DMS79 (cell line): ENCODE data around the gene CDKN2A.
"Not testable (repeated sequence)": the region's sequence is repeated elsewhere in the genome, so short reads cannot be mapped to it uniquely, and the experiment has no call there.

Experiments used
- DNase-seq: peaks from one replicate; lab custom pipeline; 2025; lab: John Stamatoyannopoulos, UW

The CDKN2A gene

DNA sequence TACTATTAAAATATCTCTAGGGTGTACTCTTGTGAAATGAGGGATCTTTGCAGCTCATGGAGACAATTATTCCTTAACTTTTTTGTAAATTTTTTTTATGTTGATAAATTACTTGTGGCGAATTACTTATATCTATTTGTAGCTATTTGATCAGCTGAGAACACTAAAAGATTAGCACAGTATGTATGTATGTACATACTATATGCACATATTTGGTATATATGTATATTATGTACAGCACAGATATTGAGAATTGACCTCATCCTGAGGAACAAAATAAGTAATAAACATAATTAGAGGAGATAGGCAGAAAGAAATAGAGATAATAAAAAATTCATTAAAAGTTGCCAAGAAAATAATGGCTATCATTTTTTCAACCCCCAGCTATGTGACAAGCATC, 11.8 kb downstream of the CDKN2A start:
- DNase-seq = no peak

DNA sequence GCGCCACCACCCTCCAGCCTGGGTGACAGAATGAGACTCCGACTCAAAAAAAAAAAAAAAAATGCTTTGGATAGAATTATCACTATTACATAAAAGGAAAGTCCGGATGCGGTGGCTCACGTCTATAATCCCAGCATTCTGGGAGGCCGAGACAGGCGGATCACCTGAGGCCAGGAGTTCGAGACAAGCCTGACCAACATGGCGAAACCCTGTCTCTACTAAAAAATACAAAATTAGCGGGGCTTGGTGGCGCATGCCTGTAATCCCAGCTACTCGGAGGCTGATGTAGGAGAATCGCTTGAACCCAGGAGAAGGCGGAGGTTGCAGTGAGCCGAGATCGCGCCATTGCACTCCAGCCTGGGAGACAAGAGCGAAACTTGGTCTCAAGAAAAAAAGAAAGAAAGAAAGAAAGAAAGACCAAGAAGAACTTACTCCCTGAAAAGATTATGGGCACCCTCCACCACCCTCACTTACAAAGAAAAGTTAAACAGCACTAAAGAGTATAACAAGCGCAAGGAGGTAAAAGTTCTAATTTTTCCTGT, 17.8 kb downstream of the CDKN2A start:
- no peak for DNase-seq

DNA sequence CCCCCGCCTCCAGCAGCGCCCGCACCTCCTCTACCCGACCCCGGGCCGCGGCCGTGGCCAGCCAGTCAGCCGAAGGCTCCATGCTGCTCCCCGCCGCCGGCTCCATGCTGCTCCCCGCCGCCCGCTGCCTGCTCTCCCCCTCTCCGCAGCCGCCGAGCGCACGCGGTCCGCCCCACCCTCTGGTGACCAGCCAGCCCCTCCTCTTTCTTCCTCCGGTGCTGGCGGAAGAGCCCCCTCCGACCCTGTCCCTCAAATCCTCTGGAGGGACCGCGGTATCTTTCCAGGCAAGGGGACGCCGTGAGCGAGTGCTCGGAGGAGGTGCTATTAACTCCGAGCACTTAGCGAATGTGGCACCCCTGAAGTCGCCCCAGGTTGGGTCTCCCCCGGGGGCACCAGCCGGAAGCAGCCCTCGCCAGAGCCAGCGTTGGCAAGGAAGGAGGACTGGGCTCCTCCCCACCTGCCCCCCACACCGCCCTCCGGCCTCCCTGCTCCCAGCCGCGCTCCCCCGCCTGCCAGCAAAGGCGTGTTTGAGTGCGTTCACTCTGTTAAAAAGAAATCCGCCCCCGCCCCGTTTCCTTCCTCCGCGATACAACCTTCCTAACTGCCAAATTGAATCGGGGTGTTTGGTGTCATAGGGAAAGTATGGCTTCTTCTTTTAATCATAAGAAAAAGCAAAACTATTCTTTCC, 19.3 kb downstream of the CDKN2A start:
- DNase-seq = peak; percentile 93

DNA sequence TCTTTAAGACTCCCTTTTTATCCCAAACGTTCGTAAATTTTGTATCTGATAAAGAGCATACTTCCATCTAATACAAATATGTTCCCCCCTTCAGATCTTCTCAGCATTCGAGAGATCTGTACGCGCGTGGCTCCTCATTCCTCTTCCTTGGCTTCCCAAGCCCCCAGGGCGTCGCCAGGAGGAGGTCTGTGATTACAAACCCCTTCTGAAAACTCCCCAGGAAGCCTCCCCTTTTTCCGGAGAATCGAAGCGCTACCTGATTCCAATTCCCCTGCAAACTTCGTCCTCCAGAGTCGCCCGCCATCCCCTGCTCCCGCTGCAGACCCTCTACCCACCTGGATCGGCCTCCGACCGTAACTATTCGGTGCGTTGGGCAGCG, 19.9 kb downstream of the CDKN2A start:
- DNase-seq = peak; percentile 39

DNA sequence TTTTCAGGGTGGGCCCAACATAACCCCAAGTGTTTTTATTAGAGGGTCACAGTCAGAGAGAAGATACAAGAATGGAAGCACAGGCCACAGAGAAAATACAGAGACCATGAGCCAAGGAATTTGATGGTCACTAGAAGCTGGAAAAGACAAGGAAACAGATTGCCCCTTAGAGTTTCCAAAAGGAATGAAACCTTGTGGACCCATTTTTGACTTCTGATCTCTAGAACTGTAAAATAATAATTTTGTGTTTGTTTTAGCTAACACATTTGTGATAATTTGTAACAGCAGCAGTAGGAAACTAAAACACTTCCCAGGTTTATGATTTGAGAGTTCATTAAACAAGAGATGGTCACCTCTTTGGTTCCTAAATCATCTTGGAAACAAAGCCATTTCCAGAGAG, 21.8 kb downstream of the CDKN2A start:
- DNase-seq = no peak

DNA sequence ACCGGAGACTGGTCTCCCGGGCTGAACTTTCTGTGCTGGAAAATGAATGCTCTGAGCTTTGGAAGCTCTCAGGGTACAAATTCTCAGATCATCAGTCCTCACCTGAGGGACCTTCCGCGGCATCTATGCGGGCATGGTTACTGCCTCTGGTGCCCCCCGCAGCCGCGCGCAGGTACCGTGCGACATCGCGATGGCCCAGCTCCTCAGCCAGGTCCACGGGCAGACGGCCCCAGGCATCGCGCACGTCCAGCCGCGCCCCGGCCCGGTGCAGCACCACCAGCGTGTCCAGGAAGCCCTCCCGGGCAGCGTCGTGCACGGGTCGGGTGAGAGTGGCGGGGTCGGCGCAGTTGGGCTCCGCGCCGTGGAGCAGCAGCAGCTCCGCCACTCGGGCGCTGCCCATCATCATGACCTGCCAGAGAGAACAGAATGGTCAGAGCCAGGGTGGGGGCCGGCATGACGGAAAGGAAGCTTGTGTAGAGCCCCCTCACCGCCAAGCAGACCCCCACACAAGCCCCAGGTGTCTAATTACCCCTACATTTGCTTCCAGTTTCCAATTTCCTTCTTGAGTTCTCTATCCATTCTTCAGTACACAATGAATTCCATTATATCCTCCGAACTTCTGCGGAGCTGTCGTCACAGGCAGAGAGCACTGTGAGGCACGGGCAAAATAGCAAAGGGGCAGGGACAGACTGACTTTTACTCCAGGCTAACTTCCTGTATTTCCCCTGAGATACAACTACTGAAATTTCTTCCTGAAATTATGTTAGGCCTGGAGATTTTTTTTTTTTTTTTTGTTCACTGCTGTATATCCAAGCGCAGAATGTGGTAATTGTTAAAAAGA, 23.2 kb downstream of the CDKN2A start:
- no peak for DNase-seq

DNA sequence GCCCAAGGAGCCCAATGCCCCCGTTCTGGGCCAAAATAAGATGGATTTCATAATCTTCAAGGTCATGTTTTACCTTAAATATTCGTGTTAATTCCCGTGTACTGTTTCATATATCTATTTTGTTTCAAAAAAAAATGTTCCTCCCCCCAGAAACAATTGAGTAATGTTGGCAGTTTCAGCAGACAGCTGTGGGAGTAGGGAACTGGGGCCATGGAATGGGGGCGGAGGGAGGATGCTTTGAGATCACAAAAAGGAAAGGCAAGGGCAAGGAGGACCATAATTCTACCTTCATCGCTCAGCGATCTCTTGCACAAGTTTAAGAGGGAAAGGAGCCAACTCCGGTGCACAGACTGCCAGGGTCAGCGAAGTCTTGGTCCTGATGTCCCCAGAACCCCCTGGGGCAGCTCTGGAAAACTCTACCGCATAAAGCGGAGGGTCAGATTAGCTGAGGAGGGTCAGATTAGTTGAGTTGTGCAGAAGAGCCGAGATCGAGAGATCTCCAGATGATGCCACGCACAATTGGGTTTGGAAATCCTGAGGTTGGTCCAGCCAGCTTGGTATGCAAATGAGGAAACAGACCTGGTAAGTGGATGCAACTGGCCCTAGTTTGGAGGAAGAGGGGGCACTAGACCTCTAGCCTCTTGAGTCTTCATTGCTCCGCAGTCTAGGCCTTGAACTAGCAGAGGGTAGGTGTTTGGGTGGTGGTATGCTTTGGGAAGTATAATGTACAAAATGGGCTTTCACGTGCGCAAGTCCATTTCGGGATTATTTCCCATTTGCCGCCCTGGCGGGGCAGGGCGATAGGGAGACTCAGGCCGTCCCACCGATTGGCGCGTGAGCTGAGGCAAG, 24.0 kb downstream of the CDKN2A start:
- no peak for DNase-seq

DNA sequence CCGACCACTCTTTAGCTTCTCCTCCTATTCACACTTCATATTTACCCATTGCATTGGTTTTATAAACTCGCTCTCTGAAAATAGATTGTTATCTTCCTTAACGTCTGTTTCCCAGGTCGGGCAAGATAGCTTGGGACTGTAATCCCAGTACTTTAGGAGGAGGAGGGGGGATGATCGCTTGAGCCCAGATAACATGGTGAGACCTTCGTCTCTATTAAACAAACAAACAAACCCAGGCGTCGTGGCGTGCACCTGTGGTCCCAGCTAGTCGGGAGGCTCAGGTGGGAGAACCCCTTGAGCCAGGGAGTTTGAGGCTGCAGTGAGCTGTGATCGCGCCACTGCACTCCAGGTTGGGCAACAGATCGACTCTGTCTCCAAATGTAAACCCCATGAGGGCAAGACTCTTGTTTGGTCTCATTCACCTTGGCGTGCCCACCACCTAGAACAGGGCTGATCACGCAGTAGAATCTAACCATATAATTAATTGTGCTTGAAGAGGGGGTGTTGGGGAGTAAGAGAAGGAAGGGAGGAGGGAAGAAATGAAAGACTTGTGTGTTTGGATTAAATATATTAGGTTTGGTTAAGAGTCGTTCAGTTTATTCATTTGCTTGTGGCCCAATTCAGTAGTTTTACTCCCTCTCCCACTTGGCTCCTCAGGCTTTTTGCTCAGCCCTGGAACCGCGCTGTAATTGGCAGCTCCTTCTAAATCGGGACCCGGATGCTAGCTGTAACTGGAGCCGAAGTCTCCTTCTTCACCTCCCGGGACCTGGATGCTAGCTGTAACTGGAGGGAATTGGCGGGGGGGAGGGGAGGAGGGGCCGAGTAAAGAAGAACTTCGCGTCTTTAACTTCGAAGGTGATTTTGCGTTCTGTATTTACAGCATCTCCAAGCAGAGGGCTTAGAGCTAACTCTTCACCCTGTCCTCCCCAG, 24.9 kb downstream of the CDKN2A start:
- DNase-seq = no peak

DNA sequence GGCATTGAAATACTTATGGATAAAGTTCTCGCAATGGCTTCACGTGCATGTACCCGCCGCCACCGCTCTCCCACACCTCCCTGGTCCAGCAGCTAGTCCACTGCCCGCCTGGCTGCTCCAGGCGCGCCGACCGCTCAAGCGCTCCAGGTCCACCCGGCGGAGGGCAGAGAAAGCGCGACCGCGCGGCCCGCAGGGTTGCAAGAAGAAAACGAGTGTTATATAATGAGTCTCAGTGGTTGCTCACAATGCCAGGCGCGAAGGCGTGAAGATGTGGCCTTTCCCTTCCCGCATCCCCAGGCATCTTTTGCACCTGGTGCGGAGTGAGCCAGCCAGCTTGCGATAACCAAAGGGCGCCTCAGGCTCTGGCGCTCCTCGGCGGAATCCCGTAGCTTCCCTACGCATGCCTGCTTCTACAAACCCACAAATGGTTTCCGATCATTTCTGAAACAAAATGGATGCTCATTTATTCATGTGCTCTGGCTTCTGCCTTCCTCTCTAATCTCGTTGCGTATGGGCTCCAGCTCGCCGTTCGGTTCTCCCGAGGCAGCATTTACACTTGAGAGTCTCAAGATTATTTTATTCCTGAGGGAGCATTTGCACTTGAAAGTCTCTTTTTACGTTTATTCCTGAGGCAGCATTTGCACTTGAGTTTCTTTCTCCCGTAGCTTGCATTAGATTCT, 25.7 kb downstream of the CDKN2A start:
- no peak for DNase-seq

DNA sequence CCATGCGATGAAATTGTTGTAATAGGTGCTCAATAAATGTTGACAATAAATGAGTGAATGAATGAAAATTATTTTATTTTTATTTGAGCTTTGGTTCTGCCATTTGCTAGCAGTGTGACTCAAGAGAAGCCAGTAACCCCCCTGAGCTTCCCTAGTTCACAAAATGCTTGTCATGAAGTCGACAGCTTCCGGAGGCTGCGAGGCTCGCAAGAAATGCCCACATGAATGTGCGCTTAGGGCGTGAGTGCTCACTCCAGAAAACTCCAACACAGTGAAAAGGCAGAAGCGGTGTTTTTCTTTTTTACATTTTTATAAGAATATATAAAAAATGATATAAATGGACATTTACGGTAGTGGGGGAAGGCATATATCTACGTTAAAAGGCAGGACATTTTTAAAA, 26.5 kb downstream of the CDKN2A start:
- DNase-seq = no peak

DNA sequence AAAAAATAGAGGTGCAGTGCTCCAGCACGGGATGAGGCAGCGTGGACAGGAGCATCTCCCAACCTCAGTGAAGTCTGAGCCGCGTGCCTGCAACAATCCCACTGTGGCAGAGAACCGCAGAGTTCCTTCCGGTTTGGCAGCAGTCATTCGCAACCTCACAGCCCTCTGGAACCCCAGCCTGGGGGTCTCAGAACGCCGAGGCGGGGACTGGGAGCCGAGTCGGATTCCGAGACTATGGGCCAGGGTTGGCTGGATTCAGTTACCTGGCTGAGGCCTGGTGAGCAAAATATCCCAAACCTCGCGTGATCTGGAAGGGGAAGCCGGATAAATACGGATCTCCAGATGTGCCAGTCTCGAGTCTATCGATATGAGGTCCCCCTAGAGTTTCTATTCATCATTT, 27.0 kb downstream of the CDKN2A start:
- DNase-seq = no peak

DNA sequence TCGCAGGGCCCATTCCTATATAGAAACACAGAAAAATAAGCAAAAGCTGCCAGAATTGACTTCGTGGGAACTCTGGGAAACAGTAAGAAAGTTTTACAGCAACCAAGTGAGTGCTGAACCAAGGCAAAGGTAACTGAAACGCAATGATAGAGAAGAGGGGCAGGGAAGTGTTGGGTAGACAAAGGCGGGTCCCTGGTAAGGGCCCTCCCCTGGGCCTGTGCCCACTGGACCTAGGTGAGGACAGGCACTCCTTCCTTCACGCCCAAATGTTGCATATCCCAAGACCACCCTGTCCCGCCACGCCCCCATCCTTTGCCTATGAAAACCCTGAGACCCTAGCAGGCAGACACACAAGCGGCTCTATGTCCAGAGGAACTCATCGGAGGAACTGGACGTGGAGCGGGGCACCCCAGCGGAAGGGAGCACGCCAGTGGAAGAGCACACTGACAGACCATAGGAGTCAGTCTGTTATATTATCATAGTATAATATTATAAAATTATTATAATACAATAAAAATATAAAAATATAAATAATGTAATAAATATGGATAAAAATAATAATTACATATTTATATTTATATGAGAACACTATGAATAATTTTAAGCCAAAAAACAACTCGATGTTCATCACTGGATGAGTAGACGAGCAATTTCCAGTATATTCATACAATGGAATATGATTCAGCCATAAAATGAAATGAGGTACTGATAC, 27.9 kb downstream of the CDKN2A start:
- no peak for DNase-seq

DNA sequence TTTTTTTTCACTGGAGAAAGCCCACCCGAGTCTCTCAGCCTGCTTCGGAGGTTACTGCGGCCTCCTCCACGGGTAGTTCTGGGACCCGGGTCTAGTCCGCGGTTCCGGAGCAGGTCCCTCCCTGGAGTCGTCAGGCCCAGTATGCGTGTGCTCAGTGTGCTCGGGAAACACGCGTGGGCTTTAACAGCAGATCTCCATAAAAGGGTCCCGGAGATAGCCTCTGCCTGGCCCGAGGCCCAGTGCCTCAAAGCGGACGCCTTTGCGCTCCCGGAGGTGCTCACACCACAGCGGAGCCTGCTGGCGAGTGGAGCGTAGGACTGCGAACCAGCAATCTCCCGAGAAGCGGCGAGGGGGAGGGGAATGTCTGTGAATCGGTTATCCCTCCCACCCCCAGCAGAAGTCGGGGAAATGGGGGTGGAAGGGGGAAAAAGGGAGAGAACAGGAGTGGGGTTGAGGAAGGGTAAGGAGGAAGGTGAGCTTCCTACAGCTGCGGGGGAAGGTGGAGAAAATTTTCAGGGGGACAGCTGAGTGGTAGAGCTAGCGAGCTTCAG, 28.7 kb downstream of the CDKN2A start:
- DNase-seq = no peak

DNA sequence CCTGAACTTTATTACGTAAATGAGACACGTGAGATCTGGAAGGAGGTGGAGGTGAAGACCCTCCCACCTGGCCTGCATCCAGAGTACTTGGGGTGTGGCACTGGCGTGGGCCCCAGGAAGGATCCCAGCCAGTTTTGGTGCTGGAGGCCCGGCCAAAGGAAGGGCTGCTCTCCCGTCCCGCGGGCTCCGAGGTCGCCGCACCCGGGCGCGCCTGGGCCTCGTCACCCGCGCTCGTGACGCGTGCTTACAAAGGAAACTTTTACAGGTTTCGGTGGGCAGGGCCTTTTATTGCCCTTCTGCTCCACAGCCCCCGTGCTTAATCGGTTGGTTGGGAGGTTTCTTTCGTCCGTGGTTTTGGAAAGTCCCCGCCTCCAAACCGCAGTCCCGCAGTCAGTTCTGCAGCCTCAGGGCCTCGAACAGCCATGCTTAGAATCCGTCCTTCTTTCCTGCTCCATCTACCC, 29.2 kb downstream of the CDKN2A start:
- no peak for DNase-seq

DNA sequence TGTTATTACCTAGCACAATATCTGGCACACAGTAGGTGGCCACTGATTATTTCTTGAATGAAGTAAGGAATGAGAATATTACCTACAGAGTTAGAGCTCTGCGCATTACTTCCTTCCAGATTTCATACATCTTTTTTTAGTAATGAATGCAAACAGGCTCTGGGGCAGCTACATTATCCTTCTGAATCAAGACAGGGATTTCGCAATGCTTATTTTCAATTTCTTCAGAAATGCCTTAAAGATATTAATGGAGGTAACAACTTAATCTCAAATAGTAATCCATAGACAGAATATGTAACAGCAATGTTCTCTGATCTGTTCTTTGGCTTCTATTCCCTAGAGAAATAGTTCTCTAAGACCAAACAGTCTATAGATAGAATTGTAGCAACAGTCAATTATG, 32.6 kb downstream of the CDKN2A start:
- no peak for DNase-seq

DNA sequence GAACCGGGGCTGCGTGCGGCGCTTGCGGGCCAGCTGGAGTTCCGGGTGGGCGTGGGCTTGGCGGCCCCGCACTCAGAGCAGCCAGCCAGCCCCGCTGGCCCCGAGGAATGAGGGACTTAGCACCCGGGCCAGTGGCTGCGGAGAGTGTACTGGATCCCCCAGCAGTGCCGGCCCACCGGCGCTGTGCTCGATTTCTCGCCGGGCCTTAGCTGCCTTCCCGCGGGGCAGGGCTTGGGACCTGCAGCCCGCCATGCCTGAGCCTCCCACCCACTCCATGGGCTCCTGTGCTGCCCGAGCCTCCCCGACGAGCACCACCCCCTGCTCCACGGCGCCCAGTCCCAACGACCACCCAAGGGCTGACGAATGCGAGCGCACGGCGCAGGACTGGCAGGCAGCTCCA, 34.9 kb downstream of the CDKN2A start:
- DNase-seq = not testable (repeated sequence)

DNA sequence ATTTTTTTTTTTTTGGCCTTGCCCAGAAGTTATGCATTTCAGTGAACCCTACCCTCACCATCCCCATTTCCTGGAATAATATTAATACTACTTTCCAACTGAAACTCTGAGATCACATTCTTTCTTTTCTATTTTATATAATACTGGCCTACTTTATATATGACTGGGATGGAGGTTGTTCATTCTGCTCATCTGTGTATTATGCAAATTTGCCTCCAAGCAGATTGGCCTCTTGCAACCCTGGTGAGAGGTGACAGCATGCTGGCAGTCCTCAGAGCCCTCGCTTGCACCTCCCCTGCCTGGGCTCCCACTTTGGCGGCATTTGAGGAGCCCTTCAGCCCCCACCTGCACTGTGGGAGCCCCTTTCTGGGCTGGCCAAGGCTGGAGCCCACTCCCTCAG, 35.4 kb downstream of the CDKN2A start:
- DNase-seq = no peak

DNA sequence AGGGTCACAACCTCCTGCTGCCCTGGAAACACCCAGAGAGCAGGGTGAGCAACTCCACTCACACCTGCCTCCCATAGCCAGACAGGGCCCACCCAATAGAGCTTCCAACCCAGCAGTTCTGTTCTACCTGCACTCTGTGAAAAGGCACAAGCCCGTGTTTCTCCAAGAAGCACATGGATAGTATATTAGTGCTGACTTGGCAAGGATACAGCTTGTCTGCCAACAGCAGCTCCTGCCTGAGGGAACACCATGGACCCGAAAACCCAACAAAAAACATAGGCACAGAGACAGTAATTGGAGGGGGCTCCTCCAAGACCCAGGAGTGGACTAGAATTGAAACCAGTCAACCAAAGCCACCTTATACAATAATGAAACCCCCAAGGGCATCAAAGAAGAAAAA, 48.6 kb downstream of the CDKN2A start:
- no peak for DNase-seq

DNA sequence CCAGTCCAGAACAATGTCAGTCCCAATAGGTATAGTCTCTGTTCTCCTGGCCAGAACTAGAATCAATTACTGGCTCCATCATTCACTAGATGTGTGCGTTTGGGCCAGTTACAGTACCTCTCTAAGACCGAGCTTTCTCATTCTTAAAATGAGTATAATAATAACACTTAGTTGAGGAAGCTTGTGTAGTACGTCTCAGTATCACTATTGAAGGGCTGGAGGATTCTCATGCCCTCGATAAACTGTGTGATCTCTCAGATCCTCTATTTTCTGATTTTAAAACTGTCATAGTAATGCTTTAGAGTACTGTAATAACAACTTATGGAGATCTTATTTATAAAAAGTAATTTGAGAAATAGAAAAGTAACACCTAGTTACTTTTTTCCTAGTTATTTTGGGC, 50.7 kb downstream of the CDKN2A start:
- DNase-seq = no peak
